Omental fat pad (tissue), 4 donors: ENCODE measurements around the gene TNPO2. TPM values are rescaled to one million over a fixed set of nuclear protein-coding genes. Genes with fewer than 3 reads are reported as not detected.

Experiments used
- ATAC-seq: fragments of 150-250 bp; one replicate; pipeline ENCODE4 v1.9.1; 2016; ENCODE audit warnings: mild to moderate bottlenecking, moderate library complexity; ENCODE audit not compliant: low FRiP score
- DNase-seq: peaks from one replicate; pipeline ENCODE4 v3.0.0-alpha.2; 2019; ENCODE audit warnings: low spot score
- total RNA-seq, 4 donors: library from RNA; depleted of rRNA; stranded (reverse); fragments of >200 nt; gene quantifications; one replicate each; pipeline ENCODE4 v1.1.0, GENCODE V29; 2016
- TF ChIP-seq, protein P1 (sequence below), 3 donors: fragments of 450-650 bp; IDR thresholded peaks; one replicate each; pipeline ENCODE4 v1.5.1; 2016 to 2017; ENCODE audit warnings: antibody characterized with exemption in 3 of 3, mild to moderate bottlenecking in 3 of 3, moderate library complexity in 2 of 3

The TNPO2 gene
- total RNA-seq, 4 donors from 2014 or later = 44.8 to 95.4 (median 55.8) TPM

DNA sequence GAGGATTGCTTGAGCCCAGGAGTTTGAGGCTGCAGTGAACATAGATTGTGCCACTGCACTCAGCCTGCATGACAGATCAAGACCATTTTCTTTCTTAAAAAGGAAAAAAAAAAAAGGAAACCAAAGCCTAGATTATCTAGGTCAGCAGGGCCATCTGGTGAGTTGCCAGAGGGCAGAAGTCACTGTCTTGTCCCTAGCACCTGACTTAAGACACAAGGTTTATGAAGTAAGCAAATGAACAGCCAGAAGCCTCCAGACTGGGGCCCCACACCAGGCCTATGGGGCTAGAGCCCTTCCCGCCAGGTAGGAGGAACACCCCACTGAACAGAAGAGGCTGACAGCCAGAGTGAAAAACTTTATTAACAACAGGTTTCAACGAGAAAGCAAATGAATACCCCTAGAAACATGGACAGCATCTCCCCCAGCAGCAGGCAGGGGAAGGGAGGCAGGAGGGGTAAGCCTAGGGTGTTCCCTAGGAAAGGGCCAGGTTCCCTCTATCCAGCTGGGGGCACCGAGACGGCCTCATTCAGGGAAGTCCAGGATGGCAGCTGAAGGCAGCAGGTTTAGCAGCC lies 55.9 kb downstream of the TNPO2 start:
- TF ChIP-seq, protein P1, sequence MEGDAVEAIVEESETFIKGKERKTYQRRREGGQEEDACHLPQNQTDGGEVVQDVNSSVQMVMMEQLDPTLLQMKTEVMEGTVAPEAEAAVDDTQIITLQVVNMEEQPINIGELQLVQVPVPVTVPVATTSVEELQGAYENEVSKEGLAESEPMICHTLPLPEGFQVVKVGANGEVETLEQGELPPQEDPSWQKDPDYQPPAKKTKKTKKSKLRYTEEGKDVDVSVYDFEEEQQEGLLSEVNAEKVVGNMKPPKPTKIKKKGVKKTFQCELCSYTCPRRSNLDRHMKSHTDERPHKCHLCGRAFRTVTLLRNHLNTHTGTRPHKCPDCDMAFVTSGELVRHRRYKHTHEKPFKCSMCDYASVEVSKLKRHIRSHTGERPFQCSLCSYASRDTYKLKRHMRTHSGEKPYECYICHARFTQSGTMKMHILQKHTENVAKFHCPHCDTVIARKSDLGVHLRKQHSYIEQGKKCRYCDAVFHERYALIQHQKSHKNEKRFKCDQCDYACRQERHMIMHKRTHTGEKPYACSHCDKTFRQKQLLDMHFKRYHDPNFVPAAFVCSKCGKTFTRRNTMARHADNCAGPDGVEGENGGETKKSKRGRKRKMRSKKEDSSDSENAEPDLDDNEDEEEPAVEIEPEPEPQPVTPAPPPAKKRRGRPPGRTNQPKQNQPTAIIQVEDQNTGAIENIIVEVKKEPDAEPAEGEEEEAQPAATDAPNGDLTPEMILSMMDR (IDR thresholded peaks at IDR 0.05) = no peak
- DNase-seq = no peak
- ATAC-seq = no peak

DNA sequence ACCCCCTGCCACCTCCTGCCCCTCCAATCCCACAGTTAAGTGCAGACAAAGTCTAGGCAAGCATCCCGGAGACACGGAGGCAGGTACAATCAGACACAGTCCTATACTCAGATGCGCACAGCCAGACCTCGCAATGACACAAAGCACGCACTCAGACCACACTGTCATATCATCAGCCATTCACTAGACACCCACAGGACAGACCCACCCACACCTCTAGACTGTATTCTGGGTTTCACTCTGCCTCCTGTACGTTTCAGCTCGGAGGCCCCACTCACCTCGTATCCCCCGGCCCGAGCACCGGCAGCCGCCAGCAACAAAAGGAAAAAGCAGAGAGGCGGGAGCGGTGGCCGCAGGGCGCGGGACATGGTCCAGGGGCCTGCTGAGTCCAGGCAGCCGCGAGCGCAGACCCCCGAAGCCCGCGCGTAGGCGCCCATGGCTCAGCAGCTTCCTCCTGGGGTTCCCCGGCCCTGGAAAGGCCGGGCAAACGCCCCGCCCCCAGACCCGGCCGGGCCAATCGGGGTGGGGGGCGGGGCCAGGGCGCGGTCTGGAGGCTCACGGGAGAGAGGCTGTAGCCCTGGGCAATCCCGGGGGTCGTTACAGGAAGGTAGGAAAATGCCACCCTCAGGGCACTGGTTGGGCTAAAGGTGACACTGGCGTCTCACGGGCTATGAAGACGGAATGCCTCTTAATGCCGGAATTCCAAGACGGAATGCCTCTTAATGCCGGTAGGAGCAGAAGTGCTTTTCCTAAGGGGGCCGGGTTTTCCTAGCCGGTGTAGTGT lies 57.3 kb downstream of the TNPO2 start, which contains the start of the genes MAN2B1 and WDR83:
MAN2B1 (minus strand) TSS at position 478 of the 784 bp plus-strand sequence; CDS start at position 437, 41 bp downstream.
WDR83 (plus strand) TSS at position 543 of the 784 bp plus-strand sequence. CDS start 2,984 bp downstream, outside the sequence.
- TF ChIP-seq, protein P1 (IDR thresholded peaks at IDR 0.05) = no peak
- peak; percentile 58 for ATAC-seq
- DNase-seq = peak; percentile 46

DNA sequence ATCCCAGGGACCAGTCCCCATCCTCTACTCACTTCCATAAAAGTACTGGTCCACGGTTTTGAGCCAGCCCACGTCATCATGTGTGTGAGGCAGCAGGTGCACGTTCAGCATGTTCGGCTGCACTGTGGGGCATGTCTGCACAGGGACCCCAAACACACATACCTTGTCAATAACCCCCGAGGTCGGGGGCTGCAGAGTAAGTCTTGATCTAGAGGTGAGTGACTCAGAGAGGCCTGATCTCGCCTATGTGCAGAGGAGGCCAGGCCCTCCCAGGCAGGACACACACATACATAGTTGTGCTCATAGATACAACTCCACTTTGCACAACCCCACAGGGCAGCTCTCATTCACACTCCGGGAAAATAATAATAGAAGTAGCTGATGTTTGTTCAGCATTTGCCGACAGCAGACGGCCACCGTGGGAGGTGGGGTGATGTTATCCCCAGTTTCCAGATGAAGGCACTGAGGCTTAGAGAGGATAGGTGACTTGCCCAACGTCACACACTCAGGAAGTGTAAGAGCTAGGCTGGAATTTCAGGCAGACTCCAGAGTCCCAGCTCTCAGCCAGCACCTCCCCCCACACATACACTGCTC lies 58.0 kb downstream of the TNPO2 start:
- DNase-seq (no peak), ATAC-seq (no peak)
- TF ChIP-seq, protein P1 (IDR thresholded peaks at IDR 0.05) = no peak

DNA sequence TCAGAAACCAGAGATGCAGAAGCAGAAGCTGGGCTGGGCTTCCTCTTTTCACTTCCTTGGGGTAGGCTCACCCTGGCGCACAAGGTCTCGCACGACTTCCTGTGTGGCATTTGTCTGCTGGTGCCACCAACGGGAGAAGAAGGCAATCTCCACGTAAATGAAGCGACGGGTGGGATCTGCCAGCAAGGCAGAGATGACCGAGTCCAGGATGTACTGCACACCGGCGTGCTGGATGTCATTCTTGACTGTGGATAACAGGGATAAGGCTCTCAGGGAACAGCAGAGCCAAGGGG lies 58.5 kb downstream of the TNPO2 start:
- no peak for ATAC-seq
- TF ChIP-seq, protein P1 (IDR thresholded peaks at IDR 0.05) = no peak
- DNase-seq = no peak

DNA sequence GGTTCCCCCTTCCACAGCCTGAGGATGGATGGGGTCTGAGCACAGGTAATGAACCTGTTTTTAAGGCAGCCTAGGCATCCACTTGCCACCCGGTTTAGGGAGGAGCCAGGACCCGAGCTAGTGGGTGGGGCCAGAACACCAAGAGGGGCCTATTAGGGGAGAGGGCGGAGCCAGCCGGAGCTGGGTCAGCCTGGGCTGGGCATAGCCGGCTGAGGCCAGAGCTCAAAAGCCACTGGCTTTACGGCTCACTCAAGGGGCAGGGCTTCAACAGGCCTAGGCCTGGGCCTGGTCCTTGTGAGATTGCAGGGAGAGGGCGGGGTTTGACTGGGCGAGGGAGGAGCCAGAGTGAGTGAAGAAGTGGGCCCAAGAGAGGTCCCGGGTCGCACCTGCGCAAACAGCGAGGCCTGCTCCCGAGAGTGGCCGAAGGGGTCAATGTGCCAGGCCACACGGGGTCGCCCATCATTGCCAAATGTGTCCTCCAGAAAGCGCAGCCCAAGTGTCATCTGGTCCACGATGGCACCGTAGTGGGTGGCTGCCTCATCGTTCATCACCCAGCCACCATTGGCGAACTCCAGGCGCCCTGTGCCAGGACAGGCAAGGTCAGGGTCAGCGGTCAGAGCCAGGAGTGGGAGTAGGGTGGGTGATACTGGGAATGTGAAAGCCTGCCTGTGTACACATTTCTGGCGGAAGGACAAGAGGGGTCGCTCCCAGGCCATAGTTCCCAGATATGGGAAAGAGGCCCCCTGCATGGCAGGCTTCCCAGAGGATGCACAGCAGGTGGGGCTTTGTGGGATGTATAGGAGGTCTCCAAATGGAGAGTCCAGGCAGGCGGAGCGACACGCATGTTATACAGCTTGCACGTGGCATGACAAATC lies 59.1 kb downstream of the TNPO2 start:
- TF ChIP-seq, protein P1 (IDR thresholded peaks at IDR 0.05) = no peak
- DNase-seq (no peak), ATAC-seq (no peak)

DNA sequence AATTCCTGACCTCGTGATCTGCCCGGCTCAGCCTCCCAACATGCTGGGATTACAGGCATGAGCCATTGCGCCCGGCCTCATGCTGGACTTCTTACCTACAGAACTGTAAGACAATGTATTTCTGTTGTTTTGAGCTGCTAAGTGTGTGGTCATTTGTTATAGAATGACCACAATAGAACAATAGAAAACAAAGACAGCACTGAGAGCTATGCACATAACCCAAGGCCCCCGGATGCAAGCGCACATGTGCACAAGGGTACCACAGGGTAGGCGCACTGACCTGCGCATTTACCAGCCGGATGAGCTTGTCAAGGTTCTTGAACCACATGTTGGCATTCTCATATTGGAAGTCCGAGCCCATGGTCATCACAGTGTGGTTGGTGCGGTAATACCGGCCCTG lies 62.8 kb downstream of the TNPO2 start:
- DNase-seq (no peak), ATAC-seq (no peak)
- TF ChIP-seq, protein P1 (IDR thresholded peaks at IDR 0.05) = no peak
